ENCODE results near the gene FHL2.

The FHL2 gene

GRCh38 chr2:105413206-105413605 is 14.4 kb upstream of the FHL2 start:
- no peak for DNase-seq (ENCODE audit: low spot score)
- no peak for TF ChIP-seq CTCF (IDR thresholded peaks at IDR 0.05; ENCODE audit: borderline replicate concordance, control extremely low read depth, extremely low read depth, insufficient read depth, missing control alignments)
- in situ Hi-C loops (cut with MboI; ENCODE audit: low sequenced_read_pairs, unreplicated experiment) = no loop called here

GRCh38 chr2:105412584-105412983 is 13.7 kb upstream of the FHL2 start:
- in situ Hi-C loops (cut with MboI; ENCODE audit: low sequenced_read_pairs, unreplicated experiment) = no loop called here
- no peak for TF ChIP-seq CTCF (IDR thresholded peaks at IDR 0.05; ENCODE audit: borderline replicate concordance, control extremely low read depth, extremely low read depth, insufficient read depth, missing control alignments)
- DNase-seq (ENCODE audit: low spot score) = no peak

- no peak for DNase-seq (ENCODE audit: low spot score)
- no peak for TF ChIP-seq CTCF (IDR thresholded peaks at IDR 0.05; ENCODE audit: borderline replicate concordance, control extremely low read depth, extremely low read depth, insufficient read depth, missing control alignments)
- in situ Hi-C loops (cut with MboI; ENCODE audit: low sequenced_read_pairs, unreplicated experiment) = no loop called here
These were observed 13.0 kb upstream of the FHL2 start for GRCh38 chr2:105411720-105412407.

GRCh38 chr2:105410554-105410953 is 11.7 kb upstream of the FHL2 start:
- in situ Hi-C loops (cut with MboI; ENCODE audit: low sequenced_read_pairs, unreplicated experiment) = no loop called here
- no peak for DNase-seq (ENCODE audit: low spot score)
- no peak for TF ChIP-seq CTCF (IDR thresholded peaks at IDR 0.05; ENCODE audit: borderline replicate concordance, control extremely low read depth, extremely low read depth, insufficient read depth, missing control alignments)

- in situ Hi-C loops (cut with MboI; ENCODE audit: low sequenced_read_pairs, unreplicated experiment) = no loop called here
- DNase-seq (ENCODE audit: low spot score) = no peak
- TF ChIP-seq CTCF (IDR thresholded peaks at IDR 0.05; ENCODE audit: borderline replicate concordance, control extremely low read depth, extremely low read depth, insufficient read depth, missing control alignments) = no peak
These were observed 10.9 kb upstream of the FHL2 start for GRCh38 chr2:105409717-105410116.

- DNase-seq (ENCODE audit: low spot score) = no peak
- no peak for TF ChIP-seq CTCF (IDR thresholded peaks at IDR 0.05; ENCODE audit: borderline replicate concordance, control extremely low read depth, extremely low read depth, insufficient read depth, missing control alignments)
These were observed 9.3 kb upstream of the FHL2 start for GRCh38 chr2:105407946-105408743.

More at GRCh38 chr2:105407946-105408743, 9.3 kb upstream of the FHL2 start:
- in situ Hi-C loops (cut with MboI; ENCODE audit: low sequenced_read_pairs, unreplicated experiment) = no loop called here
